GM19328 (cell line): ENCODE results near the gene CORO1A.
"Not testable (repeated sequence)": the region's sequence is repeated elsewhere in the genome, so short reads cannot be mapped to it uniquely, and the experiment has no call there.

ENCODE experiments used
- ATAC-seq: cut with Tn5 transposase; IDR thresholded peaks from one replicate; pipeline ENCODE4 v1.9.1; 2021; ENCODE audit warnings: mild to moderate bottlenecking, moderate library complexity; ENCODE audit not compliant: unreplicated experiment

CORO1A gene

DNA sequence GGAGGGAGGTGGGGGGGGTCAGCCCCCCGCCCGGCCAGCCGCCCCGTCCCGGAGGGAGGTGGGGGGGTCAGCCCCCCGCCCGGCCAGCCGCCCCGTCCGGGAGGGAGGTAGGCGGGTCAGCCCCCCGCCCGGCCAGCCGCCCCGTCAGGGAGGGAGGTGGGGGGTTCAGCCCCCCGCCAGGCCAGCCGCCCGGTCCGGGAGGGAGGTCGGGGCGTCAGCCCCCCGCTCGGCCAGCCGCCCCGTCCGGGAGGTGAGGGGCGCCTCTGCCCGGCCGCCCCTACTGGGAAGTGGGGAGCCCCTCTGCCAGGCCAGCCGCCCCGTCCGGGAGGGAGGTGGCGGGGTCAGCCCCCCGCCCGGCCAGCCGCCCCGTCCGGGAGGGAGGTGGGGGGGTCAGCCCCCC is 14.0 kb upstream of the CORO1A start:
- not testable (repeated sequence) for ATAC-seq

GRCh38 chr16:30170145-30170544 is 13.3 kb upstream of the CORO1A start:
- ATAC-seq = not testable (repeated sequence)

GRCh38 chr16:30173054-30173453 is 10.3 kb upstream of the CORO1A start:
- no peak for ATAC-seq

GRCh38 chr16:30176876-30177275 is 6.5 kb upstream of the CORO1A start:
- ATAC-seq = not testable (repeated sequence)

DNA sequence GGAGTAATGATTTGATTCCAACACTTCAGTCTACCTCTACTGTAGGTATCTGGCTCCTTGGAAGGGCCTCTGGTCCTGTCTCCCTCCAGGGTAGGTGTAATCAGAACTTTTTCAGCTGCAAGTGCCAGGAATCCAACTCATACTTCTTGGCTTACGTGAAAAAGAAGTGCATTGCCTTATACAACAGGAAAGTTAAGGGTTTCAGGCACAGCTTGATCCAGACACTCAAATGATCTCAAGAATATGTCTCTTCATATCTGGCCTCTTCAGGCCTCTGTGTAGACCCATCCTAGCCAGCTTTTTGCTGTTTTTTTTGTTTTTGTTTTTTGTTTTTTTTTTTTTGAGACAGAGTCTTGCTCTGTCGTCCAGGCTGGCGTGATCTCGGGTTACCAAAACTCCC is 4.2 kb upstream of the CORO1A start:
- ATAC-seq = no peak

- ATAC-seq = no peak
Observed at GRCh38 chr16:30179931-30180330, 3.5 kb upstream of the CORO1A start.

GRCh38 chr16:30180741-30181140 is 2.7 kb upstream of the CORO1A start:
- ATAC-seq = no peak

DNA sequence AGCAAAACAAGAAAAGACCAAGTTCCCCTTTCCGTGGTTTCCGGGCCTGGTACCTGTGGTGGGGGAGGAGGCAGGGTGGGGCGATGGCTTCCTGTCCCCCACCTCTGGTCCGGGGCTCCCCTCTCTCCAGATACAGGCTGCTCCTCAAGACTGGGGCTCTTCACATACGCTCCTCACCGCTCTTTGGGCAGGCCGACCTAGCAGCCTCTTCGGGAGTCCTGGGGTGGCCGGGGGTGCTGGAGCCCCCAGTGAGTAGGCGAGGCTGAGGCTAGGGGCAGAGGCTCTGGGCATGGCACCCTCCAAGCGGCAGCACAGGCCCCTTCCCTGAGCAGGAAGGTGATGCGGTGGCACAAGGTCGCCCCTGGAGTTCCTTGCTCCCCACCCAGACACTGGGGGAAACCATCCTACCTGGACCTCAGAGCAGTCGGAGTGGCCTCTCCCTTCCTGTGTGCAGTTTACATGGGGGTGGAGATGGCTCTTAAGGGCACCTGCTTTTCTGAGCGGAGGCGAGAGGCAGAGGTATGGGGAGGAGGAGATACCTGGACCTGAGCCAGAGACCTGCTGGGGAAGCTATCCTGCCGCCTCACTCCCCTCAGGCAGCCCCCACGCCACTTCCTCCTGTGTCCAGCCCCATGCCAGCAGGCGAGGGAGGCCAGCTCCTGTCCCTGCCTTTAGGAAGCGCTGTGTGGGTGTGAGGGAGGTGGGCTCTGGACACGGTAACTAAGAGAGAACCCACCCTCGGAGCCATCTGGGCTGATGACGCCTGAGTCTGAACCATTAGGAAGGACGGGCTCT is 891 bp downstream of the CORO1A start:
- peak; percentile 24 for ATAC-seq

- ATAC-seq = no peak
Observed at GRCh38 chr16:30184891-30185682, 1.7 kb downstream of the CORO1A start.

- ATAC-seq = no peak
Observed at GRCh38 chr16:30185683-30186421, 2.5 kb downstream of the CORO1A start.

GRCh38 chr16:30186444-30186781 is 3.0 kb downstream of the CORO1A start:
- no peak for ATAC-seq

DNA sequence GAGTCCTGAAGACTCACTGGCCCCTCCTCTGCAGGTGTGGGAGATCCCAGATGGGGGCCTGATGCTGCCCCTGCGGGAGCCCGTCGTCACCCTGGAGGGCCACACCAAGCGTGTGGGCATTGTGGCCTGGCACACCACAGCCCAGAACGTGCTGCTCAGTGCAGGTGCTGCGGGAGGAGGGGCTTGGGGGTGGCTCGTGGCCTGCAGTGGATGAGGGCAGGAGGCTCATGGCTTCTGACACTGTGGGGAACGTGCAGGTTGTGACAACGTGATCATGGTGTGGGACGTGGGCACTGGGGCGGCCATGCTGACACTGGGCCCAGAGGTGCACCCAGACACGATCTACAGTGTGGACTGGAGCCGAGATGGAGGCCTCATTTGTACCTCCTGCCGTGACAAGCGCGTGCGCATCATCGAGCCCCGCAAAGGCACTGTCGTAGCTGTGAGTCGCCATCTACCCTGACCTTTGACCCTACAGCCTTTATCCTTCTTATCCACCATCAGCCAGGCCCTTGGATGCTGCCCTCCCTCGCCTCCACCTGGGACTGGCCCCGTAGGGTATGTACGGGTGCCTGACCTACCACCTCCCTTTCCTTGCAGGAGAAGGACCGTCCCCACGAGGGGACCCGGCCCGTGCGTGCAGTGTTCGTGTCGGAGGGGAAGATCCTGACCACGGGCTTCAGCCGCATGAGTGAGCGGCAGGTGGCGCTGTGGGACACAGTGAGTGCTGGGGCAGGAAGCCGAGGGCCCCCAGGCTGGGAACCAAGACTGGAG is 3.6 kb downstream of the CORO1A start:
- ATAC-seq = no peak

- ATAC-seq = no peak
Observed at GRCh38 chr16:30187556-30187865, 4.1 kb downstream of the CORO1A start.

DNA sequence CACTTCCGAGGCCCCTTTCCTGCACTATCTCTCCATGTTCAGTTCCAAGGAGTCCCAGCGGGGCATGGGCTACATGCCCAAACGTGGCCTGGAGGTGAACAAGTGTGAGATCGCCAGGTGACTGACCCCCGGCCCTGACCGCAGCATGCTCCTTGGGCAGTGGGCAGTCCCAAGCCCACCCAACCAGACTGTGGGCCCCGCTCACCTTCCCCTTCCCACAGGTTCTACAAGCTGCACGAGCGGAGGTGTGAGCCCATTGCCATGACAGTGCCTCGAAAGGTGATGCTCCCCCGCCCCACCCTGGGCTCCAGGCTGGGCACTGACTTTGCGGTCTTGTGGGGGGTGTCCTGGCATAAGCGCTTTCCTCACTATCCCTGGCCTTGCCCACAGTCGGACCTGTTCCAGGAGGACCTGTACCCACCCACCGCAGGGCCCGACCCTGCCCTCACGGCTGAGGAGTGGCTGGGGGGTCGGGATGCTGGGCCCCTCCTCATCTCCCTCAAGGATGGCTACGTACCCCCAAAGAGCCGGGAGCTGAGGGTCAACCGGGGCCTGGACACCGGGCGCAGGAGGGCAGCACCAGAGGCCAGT is 4.7 kb downstream of the CORO1A start:
- no peak for ATAC-seq

DNA sequence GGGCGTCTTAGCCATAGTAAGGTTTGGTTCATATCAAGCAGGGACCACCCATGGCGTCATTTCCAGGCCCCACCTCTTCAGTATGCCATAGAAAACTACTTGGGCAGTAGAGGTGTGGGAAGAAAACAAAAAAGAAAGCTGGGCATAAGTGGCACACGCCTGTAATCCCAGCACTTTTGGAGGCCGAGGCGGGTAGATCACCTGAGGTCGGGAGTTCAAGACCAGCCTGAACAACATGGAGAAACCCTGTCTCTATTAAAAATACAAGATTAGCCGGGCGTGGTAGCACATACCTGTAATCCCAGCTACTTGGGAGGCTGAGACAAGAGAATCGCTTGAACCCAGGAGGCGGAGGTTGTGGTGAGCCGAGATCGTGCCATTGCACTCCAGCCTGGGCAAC is 7.8 kb downstream of the CORO1A start:
- not testable (repeated sequence) for ATAC-seq

DNA sequence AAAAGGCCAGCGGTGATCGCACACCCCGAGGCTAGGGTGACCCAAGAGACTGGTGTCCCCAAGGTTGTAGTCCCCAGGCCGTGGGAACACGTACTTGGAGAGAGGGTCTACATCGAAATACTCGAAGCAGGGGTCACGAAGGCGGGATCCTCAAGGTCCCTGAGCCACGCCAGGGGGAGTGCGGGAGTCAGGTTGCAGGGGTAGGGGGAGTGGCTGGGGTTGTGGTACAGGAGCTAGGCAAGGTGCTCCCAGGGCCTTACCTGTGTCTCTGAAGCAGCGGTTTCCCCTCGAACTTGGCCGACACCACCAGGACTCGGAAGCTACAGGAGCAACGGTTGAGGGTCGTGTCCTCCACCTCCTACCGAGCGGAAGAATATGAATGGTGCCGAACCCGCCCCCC is 9.7 kb downstream of the CORO1A start:
- peak; percentile 7 for ATAC-seq

GRCh38 chr16:30193615-30194014 is 10.2 kb downstream of the CORO1A start, which contains the start of the genes BOLA2B and SLX1A:
Gene BOLA2B (minus strand): TSS chr16:30193666. CDS start chr16:30193595, 71 bp downstream.
Gene SLX1A (plus strand): TSS chr16:30193875. CDS start chr16:30194085, 210 bp downstream.
- ATAC-seq = peak; percentile 81

DNA sequence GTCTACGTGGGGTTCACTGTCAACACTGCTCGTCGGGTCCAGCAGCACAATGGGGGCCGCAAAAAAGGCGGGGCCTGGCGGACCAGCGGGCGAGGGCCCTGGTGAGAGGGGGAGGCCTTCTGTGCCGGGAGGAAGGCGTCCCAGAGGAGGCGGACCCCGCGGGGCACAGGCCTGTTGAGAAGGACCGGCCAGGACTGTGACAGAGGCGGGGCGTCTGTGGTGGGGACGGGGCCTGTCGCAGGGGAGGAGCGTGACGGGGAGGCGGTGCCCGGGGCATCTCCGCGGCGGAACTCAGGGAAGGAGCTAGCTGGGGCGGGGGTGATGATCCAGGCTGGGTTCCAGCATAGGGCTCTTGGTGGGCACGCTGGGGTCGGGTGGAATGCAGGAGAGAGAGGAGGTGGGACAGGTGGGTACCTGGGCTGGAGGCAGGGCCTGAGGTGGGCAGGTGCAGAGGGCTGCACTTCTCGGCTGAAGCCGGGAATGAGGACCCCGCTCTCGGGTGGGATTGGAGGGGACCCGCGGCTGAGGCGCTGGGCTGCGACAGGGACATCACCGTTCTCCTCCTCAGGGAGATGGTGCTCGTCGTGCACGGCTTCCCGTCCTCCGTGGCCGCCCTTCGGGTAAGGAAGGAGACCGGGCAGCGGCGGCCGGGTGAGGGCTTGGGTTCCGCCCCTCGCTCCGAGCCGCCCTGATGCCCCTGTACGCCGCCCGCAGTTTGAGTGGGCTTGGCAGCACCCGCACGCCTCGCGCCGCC is 10.9 kb downstream of the CORO1A start:
- peak; percentile 53 for ATAC-seq

GRCh38 chr16:30197001-30197400 is 13.6 kb downstream of the CORO1A start:
- ATAC-seq = not testable (repeated sequence)

GRCh38 chr16:30199049-30199448 is 15.6 kb downstream of the CORO1A start, which contains the start of gene SULT1A3:
Gene SULT1A3 (plus strand): TSS chr16:30199255. CDS start chr16:30200729, 1,474 bp downstream.
- not testable (repeated sequence) for ATAC-seq
